Nephron (organoid): Measurements from ENCODE around the gene COMMD7.

Experiments
- H3K27ac Mint-ChIP-seq, 3 experiments: 2 replicates each; pipeline ENCODE4 v1.8.0; 2020; ENCODE audit warnings: mixed read lengths in 3 of 3, mild to moderate bottlenecking in 2 of 3, moderate library complexity in 1 of 3
- H3K27me3 Mint-ChIP-seq: 2 replicates; pipeline ENCODE4 v1.8.0; 2021; ENCODE audit warnings: low read depth, mild to moderate bottlenecking, moderate library complexity, mixed read lengths
- H3K36me3 Mint-ChIP-seq: 2 replicates; pipeline ENCODE4 v1.8.0; 2020; ENCODE audit warnings: low read depth, mixed read lengths
- H3K4me1 Mint-ChIP-seq: 2 replicates; pipeline ENCODE4 v1.8.0; 2020; ENCODE audit warnings: mixed read lengths
- H3K4me3 Mint-ChIP-seq, 3 experiments: 2 replicates each; pipeline ENCODE4 v1.8.0; 2020; ENCODE audit warnings: mild to moderate bottlenecking in 3 of 3, mixed read lengths in 3 of 3, moderate library complexity in 2 of 3
- H3K9me3 Mint-ChIP-seq: 2 replicates; pipeline ENCODE4 v1.8.0; 2020; ENCODE audit warnings: mixed read lengths
- TF ChIP-seq, protein P1 (sequence below), 3 experiments: fragments of 200-600 bp; sonication (generic); IDR thresholded peaks; one replicate each; pipeline ENCODE4 v1.5.0; 2021; ENCODE audit warnings: antibody characterized with exemption in 3 of 3; ENCODE audit not compliant: unreplicated experiment in 3 of 3

The COMMD7 gene

GRCh38 chr20:32667027-32667426 is 76.2 kb downstream of the COMMD7 start:
- Mint-ChIP-seq H3K27me3 (no peaks in the 10 kb centered on the region), H3K4me1 (peaks cover 5% of the 10 kb centered on the region), H3K9me3 (no peaks in the 10 kb centered on the region), H3K36me3 (no peaks in the 10 kb centered on the region), H3K4me3 (no peak overlapping the region), H3K27ac (peak overlapping the region in 1 of 3 experiments; percentile 4)
- TF ChIP-seq, protein P1, sequence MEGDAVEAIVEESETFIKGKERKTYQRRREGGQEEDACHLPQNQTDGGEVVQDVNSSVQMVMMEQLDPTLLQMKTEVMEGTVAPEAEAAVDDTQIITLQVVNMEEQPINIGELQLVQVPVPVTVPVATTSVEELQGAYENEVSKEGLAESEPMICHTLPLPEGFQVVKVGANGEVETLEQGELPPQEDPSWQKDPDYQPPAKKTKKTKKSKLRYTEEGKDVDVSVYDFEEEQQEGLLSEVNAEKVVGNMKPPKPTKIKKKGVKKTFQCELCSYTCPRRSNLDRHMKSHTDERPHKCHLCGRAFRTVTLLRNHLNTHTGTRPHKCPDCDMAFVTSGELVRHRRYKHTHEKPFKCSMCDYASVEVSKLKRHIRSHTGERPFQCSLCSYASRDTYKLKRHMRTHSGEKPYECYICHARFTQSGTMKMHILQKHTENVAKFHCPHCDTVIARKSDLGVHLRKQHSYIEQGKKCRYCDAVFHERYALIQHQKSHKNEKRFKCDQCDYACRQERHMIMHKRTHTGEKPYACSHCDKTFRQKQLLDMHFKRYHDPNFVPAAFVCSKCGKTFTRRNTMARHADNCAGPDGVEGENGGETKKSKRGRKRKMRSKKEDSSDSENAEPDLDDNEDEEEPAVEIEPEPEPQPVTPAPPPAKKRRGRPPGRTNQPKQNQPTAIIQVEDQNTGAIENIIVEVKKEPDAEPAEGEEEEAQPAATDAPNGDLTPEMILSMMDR (IDR thresholded peaks at IDR 0.05; ENCODE audit: unreplicated experiment in 3 of 3): no peak

DNA sequence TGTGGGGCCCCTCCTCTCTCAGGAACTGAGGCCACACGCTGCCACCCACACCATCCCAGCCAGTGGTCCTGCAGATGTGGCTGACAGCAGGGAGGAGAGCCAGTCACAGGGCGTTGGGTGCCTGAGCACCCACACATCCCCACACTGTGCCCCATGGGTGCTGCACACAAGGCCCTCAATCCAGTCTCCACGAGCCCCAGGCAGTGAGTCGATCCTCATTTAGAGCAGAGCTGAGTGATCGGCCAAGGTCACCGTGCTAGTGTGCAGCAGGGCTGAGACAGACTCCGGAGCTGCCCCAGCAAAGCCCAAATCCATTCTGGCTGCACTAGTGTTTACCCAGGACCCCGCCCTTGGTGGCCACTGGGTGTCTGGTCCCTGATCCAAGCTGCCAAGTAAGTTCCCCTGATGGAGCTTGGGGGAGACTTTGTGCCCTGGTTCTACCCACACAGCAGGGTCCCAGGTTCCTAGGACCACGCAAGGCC is 78.5 kb downstream of the COMMD7 start:
- H3K27me3 Mint-ChIP-seq: no peaks in the 10 kb centered on the region
- H3K4me1 Mint-ChIP-seq: peaks cover 5% of the 10 kb centered on the region
- H3K36me3 Mint-ChIP-seq: no peaks in the 10 kb centered on the region
- H3K4me3 Mint-ChIP-seq: no peak overlapping the region
- H3K27ac Mint-ChIP-seq: peak overlapping the region in 2 of 3 experiments; percentile 19 to 22
- no peaks in the 10 kb centered on the region for H3K9me3 Mint-ChIP-seq
- TF ChIP-seq, protein P1 (IDR thresholded peaks at IDR 0.05; ENCODE audit: unreplicated experiment in 3 of 3): no peak

DNA sequence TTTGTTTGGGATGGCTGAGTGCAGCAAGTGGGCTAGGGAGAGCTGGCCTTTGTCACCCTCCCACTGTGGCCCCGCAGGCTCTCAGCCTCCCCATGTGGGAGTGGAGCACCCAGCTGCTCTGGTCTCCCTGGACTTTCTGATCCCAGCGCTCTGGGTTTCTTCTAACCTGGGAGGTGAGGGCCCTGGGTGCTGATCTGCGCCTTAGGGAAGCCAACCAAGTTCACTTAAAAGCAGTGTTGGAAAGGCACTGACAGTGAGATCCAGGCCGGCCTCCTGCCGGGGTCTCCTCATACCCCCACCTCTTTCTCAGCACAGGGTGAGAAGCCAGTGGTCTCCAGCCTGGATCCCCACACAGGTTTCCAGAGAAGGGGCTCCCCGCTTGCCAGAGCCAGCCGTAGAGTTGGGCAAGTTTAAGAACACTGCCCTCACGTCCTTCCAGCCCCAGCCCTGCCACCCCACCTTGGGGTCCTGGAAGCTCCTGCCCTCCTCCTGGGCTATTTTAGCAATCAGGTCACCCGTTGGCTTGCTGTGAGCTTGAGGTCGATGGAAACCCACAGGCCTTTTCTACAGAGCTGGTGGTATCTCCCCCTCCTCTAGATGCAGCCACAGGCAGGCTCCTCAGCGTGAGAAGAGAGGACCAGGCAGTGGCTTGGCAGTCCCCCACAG is 79.1 kb downstream of the COMMD7 start:
- no peaks in the 10 kb centered on the region for H3K27me3 Mint-ChIP-seq
- H3K9me3 Mint-ChIP-seq: no peaks in the 10 kb centered on the region

GRCh38 chr20:32663335-32664011 is 79.8 kb downstream of the COMMD7 start:
- Mint-ChIP-seq H3K4me3 (no peak overlapping the region), H3K9me3 (no peaks in the 10 kb centered on the region), H3K27ac (peak overlapping the region in 1 of 3 experiments; percentile 79), H3K27me3 (no peaks in the 10 kb centered on the region), H3K36me3 (no peaks in the 10 kb centered on the region), H3K4me1 (peaks cover 5% of the 10 kb centered on the region)
- TF ChIP-seq, protein P1 (IDR thresholded peaks at IDR 0.05; ENCODE audit: unreplicated experiment in 3 of 3): no peak

More for the DNA sequence above, 79.1 kb downstream of the COMMD7 start:
- H3K27ac Mint-ChIP-seq: peak overlapping the region in 1 of 3 experiments; percentile 79
- TF ChIP-seq, protein P1 (IDR thresholded peaks at IDR 0.05; ENCODE audit: unreplicated experiment in 3 of 3): no peak
- no peaks in the 10 kb centered on the region for H3K36me3 Mint-ChIP-seq
- H3K4me1 Mint-ChIP-seq: peaks cover 5% of the 10 kb centered on the region
- no peak overlapping the region for H3K4me3 Mint-ChIP-seq

GRCh38 chr20:32661820-32662528 is 81.3 kb downstream of the COMMD7 start:
- no peaks in the 10 kb centered on the region for H3K36me3 Mint-ChIP-seq
- H3K4me1 Mint-ChIP-seq: peaks cover 5% of the 10 kb centered on the region
- no peak overlapping the region for H3K4me3 Mint-ChIP-seq
- H3K9me3 Mint-ChIP-seq: no peaks in the 10 kb centered on the region
- no peak overlapping the region for H3K27ac Mint-ChIP-seq
- no peaks in the 10 kb centered on the region for H3K27me3 Mint-ChIP-seq
- TF ChIP-seq, protein P1 (IDR thresholded peaks at IDR 0.05; ENCODE audit: unreplicated experiment in 3 of 3): no peak
